NCI-H2081 treated with DMSO at 0.1 percent for 48 hours (cell line): ENCODE measurements around the gene USP4.
A peak's percentile ranks its signal among the peaks of the same experiment; 100 is the strongest.
"Not testable (repeated sequence)": the region's sequence is repeated elsewhere in the genome, so short reads cannot be mapped to it uniquely, and the experiment has no call there.

Experiments
- DNase-seq: peaks from one replicate; lab custom pipeline; 2025; lab: John Stamatoyannopoulos, UW

The USP4 gene

DNA sequence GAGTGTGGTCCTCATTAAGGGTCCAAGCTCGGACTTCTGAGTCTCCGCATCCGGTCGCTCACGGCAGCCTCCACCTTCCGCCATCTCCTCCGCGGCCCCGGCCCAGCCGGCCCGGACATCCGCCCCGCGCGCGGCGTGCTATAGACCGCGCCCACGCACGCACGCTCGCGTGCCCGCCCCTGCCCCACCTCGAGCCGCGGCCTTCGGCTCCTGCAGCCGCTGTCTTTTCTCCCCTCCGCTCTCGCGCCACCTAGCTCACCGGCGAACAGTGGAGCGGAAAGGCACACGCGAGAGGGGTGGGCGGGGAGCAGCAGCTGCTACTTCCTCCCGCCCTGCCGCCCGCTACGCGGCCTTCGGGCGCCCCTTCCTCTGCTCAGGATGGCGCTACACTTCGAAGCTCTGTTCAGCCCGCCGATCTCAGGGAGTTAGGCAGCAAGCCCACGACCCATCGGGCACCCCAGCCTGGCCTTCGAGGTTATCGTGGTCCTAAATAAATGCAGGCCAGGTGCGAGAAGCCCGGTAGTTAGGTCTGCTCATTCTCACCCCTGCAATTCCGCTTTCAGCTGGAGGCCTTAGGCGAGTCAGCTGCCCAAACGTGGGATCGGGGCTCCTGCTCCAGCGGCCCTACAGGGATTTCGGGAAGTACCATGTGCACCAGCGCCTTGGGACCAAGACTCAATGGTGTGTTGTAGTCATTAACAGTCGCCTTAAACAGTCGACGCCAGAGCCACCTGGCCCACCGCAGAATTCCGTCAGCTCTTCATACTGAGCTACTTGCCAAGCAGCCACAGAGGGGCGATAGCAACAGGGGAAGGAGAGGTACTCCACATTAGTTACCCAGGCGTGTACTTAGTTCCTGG, at the start of gene USP4:
TSS of gene USP4 (minus strand) at position 113 of the 860 bp plus-strand sequence. CDS start at position 84, 29 bp downstream.
- peak; percentile 12 for DNase-seq

GRCh38 chr3:49389297-49389696, 49.4 kb upstream of the USP4 start:
- DNase-seq, result no peak

DNA sequence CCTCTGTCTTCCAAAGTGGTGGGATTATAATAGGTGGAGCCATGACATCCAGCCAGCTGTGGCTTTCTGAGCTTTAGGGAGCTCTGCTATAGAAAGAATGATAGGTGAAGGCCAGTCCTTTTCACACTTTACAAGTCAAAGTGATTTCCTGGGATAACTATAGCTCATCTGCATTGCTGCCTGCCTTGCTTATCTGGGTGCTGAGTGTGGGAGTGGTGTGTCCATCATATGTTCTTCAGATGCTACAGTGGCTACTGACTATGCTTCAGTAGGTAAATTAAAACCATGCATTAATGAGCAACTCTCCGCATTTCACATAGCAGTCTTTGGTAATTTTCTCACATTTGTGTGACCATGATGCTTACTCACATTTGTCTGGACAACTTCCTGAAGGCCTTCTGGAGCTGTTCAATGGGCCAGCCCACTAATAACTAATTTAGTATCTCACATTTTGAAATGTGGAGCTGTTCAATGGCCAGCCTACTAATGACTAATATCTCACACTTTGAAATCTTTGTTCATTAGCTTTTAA, 48.5 kb upstream of the USP4 start:
- no peak for DNase-seq

- no peak for DNase-seq
Measured at GRCh38 chr3:49387721-49388120, 47.9 kb upstream of the USP4 start.

GRCh38 chr3:49386056-49386756, 46.4 kb upstream of the USP4 start:
- no peak for DNase-seq

DNA sequence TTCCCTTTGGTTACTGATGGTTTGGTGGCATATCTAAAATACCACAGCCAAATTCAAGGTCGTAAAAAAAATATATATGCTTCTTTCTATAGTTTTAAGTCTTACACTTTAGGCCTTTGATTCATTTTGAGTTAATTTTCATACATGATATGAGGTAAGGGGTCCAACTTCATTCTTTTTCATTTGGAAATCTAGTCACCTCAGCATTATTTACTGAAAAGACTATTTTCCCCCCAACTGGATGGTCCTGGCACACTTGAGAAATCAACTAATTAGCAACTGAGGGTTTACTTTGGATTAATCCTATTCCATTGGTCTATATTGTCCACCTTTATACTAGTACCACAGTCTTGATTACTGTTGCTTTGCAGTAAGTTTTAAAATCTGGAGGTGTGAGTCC, 45.8 kb upstream of the USP4 start:
- no peak for DNase-seq

GRCh38 chr3:49383387-49383786, 43.5 kb upstream of the USP4 start:
- DNase-seq, result no peak

DNA sequence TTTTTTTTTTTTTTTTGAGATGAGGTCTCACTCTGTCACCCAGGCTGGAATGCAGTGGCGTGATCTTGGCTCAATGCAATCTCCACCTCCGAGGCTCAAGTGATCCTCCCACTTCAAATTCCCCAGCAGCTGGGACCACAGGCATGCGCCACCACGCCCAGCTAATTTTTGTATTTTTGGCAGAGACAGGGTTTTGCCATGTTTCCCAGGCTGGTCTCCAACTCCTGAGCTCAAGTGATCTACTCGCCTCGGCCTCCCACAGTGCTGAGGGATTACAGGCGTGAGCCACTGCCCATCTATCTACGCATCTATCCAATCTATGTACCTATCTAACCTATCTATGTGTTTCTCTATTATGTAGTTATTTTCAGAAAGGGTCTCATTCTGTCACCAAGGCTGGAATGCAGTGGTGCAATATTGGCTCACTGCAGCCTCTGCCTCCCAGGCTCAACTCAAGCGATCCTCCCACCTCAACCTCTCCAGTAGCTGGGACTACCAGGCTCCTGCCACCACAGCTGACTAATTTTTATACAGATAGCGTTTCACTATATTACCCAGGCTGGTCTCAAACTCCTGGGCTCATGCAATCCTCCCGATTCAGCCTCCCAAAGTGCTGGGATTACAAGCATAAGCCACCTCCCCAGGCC, 38.5 kb upstream of the USP4 start:
- no peak for DNase-seq

GRCh38 chr3:49377483-49377882, 37.6 kb upstream of the USP4 start:
- no peak for DNase-seq

GRCh38 chr3:49371946-49372345, 32.1 kb upstream of the USP4 start:
- DNase-seq, result no peak

DNA sequence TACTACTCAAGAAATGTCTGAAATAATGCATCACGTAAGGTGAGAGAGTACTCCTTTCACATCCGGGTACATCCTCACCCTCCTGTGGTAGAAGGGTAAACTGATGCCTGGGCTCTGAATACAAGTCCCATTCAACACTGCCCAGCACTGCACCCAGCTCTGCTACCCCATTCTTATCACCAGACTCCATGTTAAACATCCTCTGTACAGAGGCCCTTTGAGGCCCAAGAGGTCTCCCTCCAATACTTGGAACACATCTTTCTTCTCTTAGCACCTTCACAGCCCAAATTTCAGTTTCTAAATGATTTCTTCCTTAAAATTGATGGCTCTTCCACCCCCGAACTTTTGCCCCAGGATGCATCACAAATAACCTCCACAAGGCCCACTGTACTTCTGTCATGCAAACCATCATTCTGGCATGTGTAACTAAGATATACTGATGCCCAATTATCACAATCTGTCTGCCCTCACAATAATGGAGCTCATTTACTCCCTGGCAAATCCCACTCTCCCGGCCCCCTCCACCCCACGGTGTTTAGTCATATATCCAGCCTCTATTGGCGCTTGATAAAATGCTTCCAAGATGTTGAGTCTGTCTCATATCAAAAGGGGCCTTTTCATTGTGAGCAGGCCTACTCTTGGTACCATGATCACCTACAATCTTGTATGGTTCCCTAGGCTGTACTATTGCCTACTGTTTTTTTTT, 30.9 kb upstream of the USP4 start:
- no peak for DNase-seq

DNA sequence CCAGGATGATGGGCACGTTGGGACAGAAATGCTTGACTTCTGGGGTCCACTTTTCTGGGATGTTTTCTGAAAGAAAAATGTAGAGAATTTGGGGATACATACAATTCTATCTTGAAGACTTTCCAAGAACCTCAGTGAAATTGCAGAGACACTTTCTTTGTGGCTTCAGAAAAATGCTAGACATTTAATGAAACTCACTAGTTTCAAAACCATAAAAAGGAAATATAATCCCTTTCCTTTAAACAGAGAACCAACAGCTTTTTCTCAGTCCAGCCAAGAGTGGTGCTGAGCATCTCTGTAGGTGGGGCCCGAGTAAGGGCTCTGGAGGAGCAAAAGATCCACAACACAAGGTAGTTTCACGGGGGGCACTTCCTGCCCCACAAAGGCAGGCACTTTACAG, 22.7 kb upstream of the USP4 start:
- DNase-seq, result no peak

DNA sequence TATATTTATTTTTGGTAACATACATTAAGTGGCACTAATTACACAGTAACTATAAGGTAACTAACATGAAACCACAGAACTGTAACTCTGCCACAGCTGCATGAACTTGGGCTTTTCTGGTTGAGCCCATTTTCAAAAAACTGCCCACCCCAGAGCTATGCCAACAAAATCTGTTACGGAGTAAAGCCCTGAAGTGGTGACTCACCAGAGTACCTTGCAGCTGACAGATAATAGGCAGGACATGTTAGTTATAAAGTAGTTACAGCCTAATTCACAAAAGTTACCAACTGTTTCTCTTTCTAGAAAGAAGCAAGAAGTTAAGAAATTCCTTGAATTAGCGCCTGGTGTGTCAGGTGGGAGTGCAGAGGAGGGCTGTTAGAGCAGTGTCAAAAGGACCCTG, 19.8 kb upstream of the USP4 start:
- no peak for DNase-seq

- no peak for DNase-seq
Measured at GRCh38 chr3:49358884-49359225, 19.0 kb upstream of the USP4 start.

DNA sequence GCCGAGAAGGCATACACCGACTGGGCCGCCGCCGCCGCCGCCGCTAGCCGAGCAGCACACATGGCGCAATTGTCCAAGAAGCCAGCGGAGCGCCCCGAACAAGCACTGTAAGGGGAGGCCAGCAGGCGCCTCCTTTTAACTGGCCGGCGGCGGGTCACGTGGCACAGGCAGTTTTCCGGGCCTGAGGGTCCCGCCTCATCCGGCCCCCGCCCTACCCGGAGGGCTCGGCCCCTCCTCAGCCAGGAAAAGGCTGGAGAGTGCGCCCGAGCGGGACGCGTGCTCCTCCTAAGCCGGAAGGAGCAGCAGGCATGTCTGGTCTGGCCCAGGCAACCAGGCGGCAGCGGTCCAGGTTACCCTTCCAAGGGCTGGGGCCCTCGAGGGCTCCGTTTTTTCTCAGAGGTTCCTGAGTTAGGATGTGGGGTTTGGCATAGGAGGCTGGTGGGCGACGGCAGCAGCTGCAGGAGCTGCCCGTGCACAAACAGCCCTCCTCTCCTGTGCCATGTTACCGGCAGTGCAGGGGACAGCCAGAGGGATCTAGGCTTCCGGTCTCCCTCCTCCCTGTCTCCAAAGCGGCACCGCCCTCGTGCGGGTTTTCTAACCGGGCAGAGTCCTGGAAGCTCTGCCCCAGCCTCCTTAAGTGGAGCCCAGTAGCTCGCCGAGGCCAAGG, 18.5 kb upstream of the USP4 start, which contains the start of gene GPX1:
TSS of gene GPX1 (minus strand) at position 137 of the 667 bp plus-strand sequence. CDS start at position 62, 75 bp downstream.
- peak; percentile 64 for DNase-seq

DNA sequence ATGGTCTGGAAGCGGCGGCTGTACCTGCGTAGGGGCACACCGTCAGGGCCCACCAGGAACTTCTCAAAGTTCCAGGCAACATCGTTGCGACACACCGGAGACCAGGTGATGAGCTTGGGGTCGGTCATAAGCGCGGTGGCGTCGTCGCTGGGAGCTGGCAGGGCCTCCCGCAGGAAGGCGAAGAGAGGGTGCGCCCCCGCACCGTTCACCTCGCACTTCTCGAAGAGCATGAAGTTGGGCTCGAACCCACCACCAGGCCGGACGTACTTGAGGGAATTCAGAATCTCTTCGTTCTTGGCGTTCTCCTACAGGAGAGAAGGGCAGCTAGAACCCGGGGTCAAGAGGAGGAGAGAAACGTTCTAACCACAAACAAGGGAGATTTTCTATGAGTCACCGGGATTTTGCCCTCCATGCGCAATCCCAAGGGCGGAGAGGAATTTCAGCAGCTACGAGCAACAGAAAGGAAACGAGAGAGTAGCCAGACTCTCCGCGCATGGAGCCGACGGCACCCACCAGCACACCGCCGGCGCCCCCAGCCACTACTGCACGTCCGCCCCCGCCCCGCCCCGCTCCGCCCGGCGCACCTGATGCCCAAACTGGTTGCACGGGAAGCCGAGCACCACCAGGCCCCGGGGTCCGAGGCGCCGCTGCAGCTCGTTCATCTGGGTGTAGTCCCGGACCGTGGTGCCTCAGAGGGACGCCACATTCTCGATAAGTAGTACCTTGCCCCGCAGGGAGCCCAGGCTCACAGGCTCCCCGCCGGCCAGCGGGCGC, 17.8 kb upstream of the USP4 start:
- DNase-seq, result not testable (repeated sequence)

DNA sequence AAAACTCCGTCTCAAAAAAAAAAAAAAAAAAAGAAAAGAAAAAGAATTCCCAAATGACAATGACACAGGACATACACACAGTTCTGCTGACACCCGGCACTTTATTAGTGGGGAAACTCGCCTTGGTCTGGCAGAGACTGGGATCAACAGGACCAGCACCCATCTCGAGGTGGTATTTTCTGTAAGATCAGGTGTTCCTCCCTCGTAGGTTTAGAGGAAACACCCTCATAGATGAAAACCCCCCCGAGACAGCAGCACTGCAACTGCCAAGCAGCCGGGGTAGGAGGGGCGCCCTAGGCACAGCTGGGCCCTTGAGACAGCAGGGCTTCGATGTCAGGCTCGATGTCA, 17.2 kb upstream of the USP4 start:
- not testable (repeated sequence) for DNase-seq

GRCh38 chr3:49352890-49353421, 13.1 kb upstream of the USP4 start:
- DNase-seq, result no peak

GRCh38 chr3:49352281-49352680, 12.4 kb upstream of the USP4 start:
- no peak for DNase-seq

DNA sequence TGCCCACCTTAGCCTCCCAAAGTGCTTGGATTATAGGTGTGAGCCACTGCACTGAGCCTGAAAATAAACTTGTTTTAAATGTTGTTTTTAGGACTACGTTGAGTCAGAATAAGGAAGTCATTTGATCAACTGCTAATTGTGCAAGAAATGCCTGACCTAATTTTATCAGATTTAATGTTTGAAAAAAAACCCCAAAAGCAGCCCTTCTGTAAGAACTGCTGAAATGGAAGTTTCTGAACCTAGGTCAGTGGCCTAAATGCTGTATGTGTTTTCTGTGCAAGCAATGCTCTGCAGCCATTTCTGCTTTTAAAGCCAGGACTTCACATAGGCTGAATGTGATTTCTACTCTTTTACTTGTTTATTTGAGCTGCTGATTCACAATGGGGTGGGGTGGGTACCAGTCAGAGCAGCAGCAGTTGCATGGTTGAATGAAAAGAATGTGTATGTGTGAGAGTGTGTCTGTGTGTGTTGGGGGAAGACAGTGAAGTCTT, 11.7 kb upstream of the USP4 start:
- no peak for DNase-seq
